NT2/D1 (cell line): ENCODE data around the gene HNF1A.

Source experiments
- YY1 ChIP-seq: IDR thresholded peaks from 2 replicates; pipeline ENCODE4 v1.6.1; 2011; ENCODE audit not compliant: insufficient read length, insufficient read depth
- ZNF274 ChIP-seq: IDR thresholded peaks from 2 replicates; pipeline ENCODE4 v1.6.1; 2011; ENCODE audit warnings: mild to moderate bottlenecking, low read depth, low read length

GRCh38 chr12:120979862-120980696 lies 1.7 kb downstream of the HNF1A start:
- TF ChIP-seq ZNF274 (no peak), YY1 (no peak)
